Effector memory CD4-positive, alpha-beta T cell (primary cell): ENCODE measurements around the gene CDH4.

Source experiments
- DNase-seq, 3 donors: peaks; one replicate each; pipeline ENCODE4 v3.0.0-alpha.2; 2020
- H3K27ac ChIP-seq: 2 replicates; pipeline ENCODE4 v1.7.0; 2013; ENCODE audit warnings: mild to moderate bottlenecking, low read length, moderate library complexity; ENCODE audit not compliant: insufficient read depth, poor library complexity, severe bottlenecking
- H3K27me3 ChIP-seq: replicated peaks from 2 replicates; pipeline ENCODE4 v1.7.0; 2013; ENCODE audit warnings: mild to moderate bottlenecking, low read length; ENCODE audit not compliant: insufficient read depth, control insufficient read depth, poor library complexity, severe bottlenecking
- H3K36me3 ChIP-seq: 2 replicates; pipeline ENCODE4 v1.7.0; 2013; ENCODE audit warnings: mild to moderate bottlenecking, low read length, moderate library complexity; ENCODE audit not compliant: control insufficient read depth, insufficient read depth
- H3K4me1 ChIP-seq: 2 replicates; pipeline ENCODE4 v1.7.0; 2013; ENCODE audit warnings: low read length, mild to moderate bottlenecking; ENCODE audit not compliant: control insufficient read depth, insufficient read depth, poor library complexity, severe bottlenecking
- H3K4me3 ChIP-seq: 2 replicates; pipeline ENCODE4 v1.7.0; 2013; ENCODE audit warnings: low read length, low read depth, mild to moderate bottlenecking; ENCODE audit not compliant: insufficient read depth, poor library complexity, severe bottlenecking
- H3K9me3 ChIP-seq: 2 replicates; pipeline ENCODE4 v1.7.0; 2013; ENCODE audit warnings: mild to moderate bottlenecking, low read length, moderate library complexity; ENCODE audit not compliant: control insufficient read depth

The CDH4 gene

GRCh38 chr20:61535091-61535490 lies 283.0 kb downstream of the CDH4 start:
- Histone ChIP-seq H3K27ac (no peak overlapping the region), H3K27me3 (no peaks in the 10 kb centered on the region), H3K36me3 (no peaks in the 10 kb centered on the region), H3K9me3 (no peaks in the 10 kb centered on the region), H3K4me3 (no peak overlapping the region), H3K4me1 (no peaks in the 10 kb centered on the region)
- DNase-seq = no peak

- H3K36me3 ChIP-seq = no peaks in the 10 kb centered on the region
- no peak overlapping the region for H3K4me3 ChIP-seq
- H3K4me1 ChIP-seq = no peaks in the 10 kb centered on the region
- no peak for DNase-seq
- no peaks in the 10 kb centered on the region for H3K27me3 ChIP-seq
- no peak overlapping the region for H3K27ac ChIP-seq
- H3K9me3 ChIP-seq = no peaks in the 10 kb centered on the region
Observed at GRCh38 chr20:61535536-61535935, 283.5 kb downstream of the CDH4 start.

GRCh38 chr20:61535956-61536355 lies 283.9 kb downstream of the CDH4 start:
- DNase-seq = no peak
- Histone ChIP-seq H3K27ac (no peak overlapping the region), H3K9me3 (no peaks in the 10 kb centered on the region), H3K36me3 (no peaks in the 10 kb centered on the region), H3K4me3 (no peak overlapping the region), H3K27me3 (no peaks in the 10 kb centered on the region), H3K4me1 (no peaks in the 10 kb centered on the region)

DNA sequence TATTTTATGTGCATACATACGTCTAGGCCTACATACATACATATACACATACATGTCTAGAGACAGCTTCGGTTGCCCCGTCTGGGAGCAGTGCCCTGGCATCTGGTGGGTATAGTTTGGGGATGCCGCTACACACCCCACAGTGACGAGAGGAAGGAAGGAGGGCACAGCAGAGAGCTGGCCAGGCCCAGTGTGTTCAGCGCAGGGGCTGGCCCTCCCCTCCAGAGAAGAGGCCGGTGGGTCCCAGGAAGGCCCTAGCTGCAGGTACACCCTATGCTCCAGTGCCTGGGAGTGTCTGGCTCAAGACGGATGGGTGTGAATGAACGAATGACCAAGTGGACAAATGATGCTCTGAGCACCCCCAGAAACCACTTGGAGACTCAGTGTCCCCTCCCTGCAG lies 284.6 kb downstream of the CDH4 start:
- H3K4me1 ChIP-seq = no peaks in the 10 kb centered on the region
- no peaks in the 10 kb centered on the region for H3K9me3 ChIP-seq
- no peak for DNase-seq
- H3K27me3 ChIP-seq = no peaks in the 10 kb centered on the region
- H3K36me3 ChIP-seq = no peaks in the 10 kb centered on the region
- H3K4me3 ChIP-seq = no peak overlapping the region
- H3K27ac ChIP-seq = no peak overlapping the region

- no peaks in the 10 kb centered on the region for H3K9me3 ChIP-seq
- H3K27me3 ChIP-seq = no peaks in the 10 kb centered on the region
Observed at GRCh38 chr20:61537239-61538182, 285.4 kb downstream of the CDH4 start.

GRCh38 chr20:61538183-61538942 lies 286.3 kb downstream of the CDH4 start:
- no peaks in the 10 kb centered on the region for H3K27me3 ChIP-seq
- H3K36me3 ChIP-seq = no peaks in the 10 kb centered on the region
- H3K27ac ChIP-seq = no peak overlapping the region
- H3K4me1 ChIP-seq = no peaks in the 10 kb centered on the region
- DNase-seq = no peak
- H3K4me3 ChIP-seq = no peak overlapping the region
- no peaks in the 10 kb centered on the region for H3K9me3 ChIP-seq

More at GRCh38 chr20:61537239-61538182, 285.4 kb downstream of the CDH4 start:
- Histone ChIP-seq H3K4me3 (no peak overlapping the region), H3K27ac (no peak overlapping the region), H3K4me1 (no peaks in the 10 kb centered on the region), H3K36me3 (no peaks in the 10 kb centered on the region)
- no peak for DNase-seq

DNA sequence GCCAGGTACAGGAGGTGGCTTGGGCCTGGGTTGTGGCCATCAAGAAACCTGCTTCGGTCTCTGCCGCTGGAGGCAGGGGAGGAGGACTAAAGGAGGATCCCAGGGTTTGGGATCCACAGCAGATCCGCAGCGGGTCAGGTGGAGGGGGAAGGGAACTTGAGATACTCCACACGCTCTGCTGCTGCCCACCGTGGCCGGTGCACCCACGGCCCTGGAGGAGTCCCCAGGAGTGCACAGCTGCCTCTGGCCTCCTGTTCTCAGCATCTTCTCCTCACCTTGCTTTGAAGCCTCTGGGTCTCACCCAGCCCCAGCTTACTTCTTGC lies 286.8 kb downstream of the CDH4 start:
- Histone ChIP-seq H3K4me3 (no peak overlapping the region), H3K9me3 (no peaks in the 10 kb centered on the region), H3K27me3 (no peaks in the 10 kb centered on the region), H3K27ac (no peak overlapping the region), H3K4me1 (no peaks in the 10 kb centered on the region), H3K36me3 (no peaks in the 10 kb centered on the region)
- no peak for DNase-seq

- Histone ChIP-seq H3K9me3 (no peaks in the 10 kb centered on the region), H3K27ac (no peak overlapping the region), H3K36me3 (no peaks in the 10 kb centered on the region), H3K4me1 (no peaks in the 10 kb centered on the region), H3K27me3 (no peaks in the 10 kb centered on the region), H3K4me3 (no peak overlapping the region)
- DNase-seq = no peak
Observed at GRCh38 chr20:61539706-61540360, 287.8 kb downstream of the CDH4 start.

DNA sequence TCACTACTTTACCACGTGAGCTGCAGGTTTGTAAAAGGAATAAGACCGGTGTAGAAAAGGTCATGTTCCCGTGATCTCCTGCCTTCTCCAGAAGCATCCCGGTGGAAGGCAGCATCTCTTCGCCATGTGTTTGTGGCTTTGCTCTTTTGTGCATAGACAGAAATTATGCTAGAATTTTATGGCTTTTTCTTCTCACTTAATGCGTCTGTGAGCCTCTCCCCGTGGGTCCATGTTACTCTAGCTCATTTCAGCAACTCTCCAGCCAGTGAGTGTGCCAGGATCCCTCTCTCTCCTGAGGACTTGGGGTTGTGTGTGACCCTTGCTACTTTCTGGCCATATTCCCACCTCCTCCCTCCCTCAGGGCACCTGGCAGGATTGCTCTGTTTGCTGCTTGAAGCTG lies 289.5 kb downstream of the CDH4 start:
- no peaks in the 10 kb centered on the region for H3K27me3 ChIP-seq
- no peaks in the 10 kb centered on the region for H3K4me1 ChIP-seq
- H3K9me3 ChIP-seq = no peaks in the 10 kb centered on the region
- no peak overlapping the region for H3K27ac ChIP-seq
- DNase-seq = no peak
- H3K36me3 ChIP-seq = no peaks in the 10 kb centered on the region
- H3K4me3 ChIP-seq = no peak overlapping the region

- H3K27me3 ChIP-seq = no peaks in the 10 kb centered on the region
- H3K4me1 ChIP-seq = no peaks in the 10 kb centered on the region
- H3K4me3 ChIP-seq = no peak overlapping the region
- H3K27ac ChIP-seq = no peak overlapping the region
- no peaks in the 10 kb centered on the region for H3K9me3 ChIP-seq
- no peak for DNase-seq
- H3K36me3 ChIP-seq = no peaks in the 10 kb centered on the region
Observed at GRCh38 chr20:61543086-61543485, 291.0 kb downstream of the CDH4 start.
